K562 (cell line): ENCODE results near the gene SSU72. TPM values are rescaled to one million over a fixed set of nuclear protein-coding genes. Genes with fewer than 3 reads are reported as not detected.

ENCODE experiments used
- ATAC-seq: fragments of 200-7000 bp; cut with Tn5 transposase; 3 replicates; pipeline ENCODE4 v1.9.1; 2020; ENCODE audit warnings: moderate library complexity
- BruUV-seq: library from RNA; stranded (reverse); fragments of 400-500 nt; replicated peaks from 2 replicates; lab custom pipeline; 2021; lab: Mats Ljungman, UMichigan
- CTCF ChIA-PET: fragments of 300-600 bp; formaldehyde crosslinking; extraction: SDS; loops from one replicate; lab custom pipeline; 2021; ENCODE audit warnings: low intra/inter-chr PET ratio; lab: Yijun Ruan, JAX
- POLR2A ChIA-PET: fragments of 300-600, 350-650 bp; sonication (Branson Sonifier 250); formaldehyde crosslinking; extraction: SDS; loops from one replicate; lab custom pipeline; 2021; ENCODE audit warnings: antibody characterized with exemption, inconsistent platforms; lab: Yijun Ruan, JAX
- DNase-seq, 4 experiments: peaks; one replicate each; pipeline versions ENCODE4 v3.0.0 to v3.0.0-alpha.2; 2011 to 2018; ENCODE audit warnings: low spot score in 3 of 4, mixed read lengths in 3 of 4; ENCODE audit errors: extremely low read depth in 1 of 4
- FAIRE-seq: peaks from 2 replicates; lab custom pipeline; 2011; peaks lifted over from hg19 to GRCh38; lab: Jason Lieb, UNC
- H2AFZ ChIP-seq: 2 replicates; pipeline ENCODE4 v1.6.0; 2011; ENCODE audit warnings: low read depth, low read length, control low read depth, inconsistent platforms
- H3K27ac ChIP-seq: fragments of 200-600 bp; 3 replicates; pipeline ENCODE4 v1.8.0; 2011; ENCODE audit warnings: low read depth, mild to moderate bottlenecking, control low read depth, inconsistent platforms, low read length, moderate library complexity, mixed read lengths; ENCODE audit errors: extremely low read depth
- H3K27me3 ChIP-seq, 2 experiments: fragments of 300-600 bp in 1 of 2; 2 replicates in 1 of 2; 3 replicates in 1 of 2; pipeline versions ENCODE4 v1.6.0 to v1.8.0; 2011; ENCODE audit warnings: inconsistent platforms in 2 of 2, low read length in 2 of 2, mild to moderate bottlenecking in 1 of 2, mixed read lengths in 1 of 2, moderate library complexity in 1 of 2; ENCODE audit not compliant: control insufficient read depth in 2 of 2, insufficient read depth in 2 of 2
- H3K36me3 ChIP-seq: fragments of 300-600 bp; 3 replicates; pipeline ENCODE4 v1.8.0; 2011; ENCODE audit warnings: mild to moderate bottlenecking, low read length, inconsistent platforms; ENCODE audit not compliant: control insufficient read depth, insufficient read depth
- H3K4me1 ChIP-seq, 2 experiments: fragments of 200-600 bp in 1 of 2; replicated peaks in 1 of 2; 2 replicates in 1 of 2; 3 replicates in 1 of 2; pipeline versions ENCODE4 v1.5.1 to v1.8.0; 2011; ENCODE audit warnings: inconsistent platforms in 2 of 2, low read length in 2 of 2, mild to moderate bottlenecking in 1 of 2, mixed read lengths in 1 of 2, moderate library complexity in 1 of 2; ENCODE audit not compliant: control insufficient read depth in 2 of 2, insufficient read depth in 2 of 2
- H3K4me2 ChIP-seq: 2 replicates; pipeline ENCODE4 v1.6.1; 2011; ENCODE audit warnings: low read length, control low read depth, inconsistent platforms, mixed read lengths; ENCODE audit not compliant: insufficient read depth
- H3K4me3 ChIP-seq: fragments of 200-600 bp; sonication (generic), shearing (Covaris generic); 2 replicates; pipeline ENCODE4 v1.5.1; 2016; ENCODE audit warnings: control low read depth, inconsistent platforms
- H3K79me2 ChIP-seq: fragments of 200-600 bp; 3 replicates; pipeline ENCODE4 v1.8.0; 2011; ENCODE audit warnings: low read length, inconsistent platforms; ENCODE audit not compliant: control insufficient read depth, insufficient read depth
- H3K9ac ChIP-seq, 2 experiments: 2 replicates each; pipeline versions ENCODE4 v1.6.0 to v1.6.1; 2011; ENCODE audit warnings: low read depth in 2 of 2, low read length in 2 of 2, control low read depth in 1 of 2, inconsistent platforms in 1 of 2, mild to moderate bottlenecking in 1 of 2, mixed read lengths in 1 of 2; ENCODE audit not compliant: insufficient read depth in 1 of 2
- H3K9me1 ChIP-seq: one replicate; pipeline ENCODE4 v1.6.0; 2011; ENCODE audit warnings: inconsistent platforms, mild to moderate bottlenecking, low read length, moderate library complexity; ENCODE audit not compliant: control insufficient read depth, insufficient read depth
- H3K9me3 ChIP-seq: replicated peaks from 2 replicates; pipeline ENCODE4 v1.5.1; 2011; ENCODE audit warnings: low read depth, low read length, inconsistent platforms; ENCODE audit not compliant: control insufficient read depth, insufficient read depth
- H4K20me1 ChIP-seq: replicated peaks from 2 replicates; pipeline ENCODE4 v1.6.1; 2011; ENCODE audit warnings: low read length, inconsistent platforms, mixed read lengths; ENCODE audit not compliant: control insufficient read depth, insufficient read depth
- BRD4 ChIP-seq: fragments of 200-600 bp; sonication (generic); IDR thresholded peaks from 2 replicates; pipeline ENCODE4 v1.6.1; 2017; ENCODE audit warnings: inconsistent platforms
- C11orf30 ChIP-seq: fragments of 450-650 bp; IDR thresholded peaks from 2 replicates; pipeline ENCODE4 v1.6.1; 2016; ENCODE audit warnings: low read depth, mild to moderate bottlenecking
- CBX3 ChIP-seq, 2 experiments: IDR thresholded peaks; 1 replicate in 1 of 2; 2 replicates in 1 of 2; pipeline ENCODE4 v1.6.1; 2012; ENCODE audit warnings: inconsistent platforms in 2 of 2, low read length in 2 of 2, borderline replicate concordance in 1 of 2, control low read depth in 1 of 2
- DDX20 ChIP-seq: fragments of 450-650 bp; IDR thresholded peaks from 2 replicates; pipeline ENCODE4 v1.6.1; 2016; ENCODE audit warnings: missing genetic modification characterization, low read depth, mild to moderate bottlenecking, missing compliant biosample characterization, moderate library complexity
- FUS ChIP-seq: fragments of 200-400 bp; formaldehyde crosslinking; optimal IDR thresholded peaks from 2 replicates; pipeline ENCODE3; 2017; ENCODE audit warnings: low read depth, low read length
- KAT2B ChIP-seq: IDR thresholded peaks from one replicate; pipeline ENCODE4 v1.6.1; 2012; ENCODE audit warnings: low read depth, mild to moderate bottlenecking, control low read depth, inconsistent platforms, low read length, moderate library complexity
- KDM4B ChIP-seq, 2 experiments: fragments of 450-650 bp in 1 of 2; sonication (generic) in 1 of 2; IDR thresholded peaks; 2 replicates each; pipeline ENCODE4 v1.6.1; 2016 to 2017; ENCODE audit warnings: borderline replicate concordance in 2 of 2, antibody characterized with exemption in 1 of 2, low read depth in 1 of 2, mild to moderate bottlenecking in 1 of 2
- PCBP2 ChIP-seq: fragments of 200-400 bp; formaldehyde crosslinking; IDR thresholded peaks from 2 replicates; pipeline ENCODE4 v1.6.1; 2018; ENCODE audit warnings: low read length, low read depth, mild to moderate bottlenecking, moderate library complexity; ENCODE audit not compliant: poor library complexity, severe bottlenecking
- RBM34 ChIP-seq: fragments of 200-400 bp; formaldehyde crosslinking; IDR thresholded peaks from 2 replicates; pipeline ENCODE4 v1.6.1; 2018; ENCODE audit warnings: low read length, borderline replicate concordance; ENCODE audit not compliant: insufficient read depth
- ZC3H4 ChIP-seq: sonication (generic); formaldehyde crosslinking; IDR thresholded peaks from 2 replicates; pipeline ENCODE4 v1.9.0; 2021; ENCODE audit warnings: missing genetic modification reagents, borderline replicate concordance
- WGBS: fragments of 100-300 bp; shearing (Covaris generic); methylation state at CpG from one replicate; pipeline ENCODE4 v1.1.6; 2016; ENCODE audit warnings: low coverage, mixed read lengths; ENCODE audit not compliant: insufficient coverage; ENCODE audit errors: missing lambda C conversion rate; 5-methylcytosine and 5-hydroxymethylcytosine counted together
- in situ Hi-C: fragments of 300-500 bp; cut with MboI; formaldehyde crosslinking; loops from 4 replicates; pipeline ENCODE4 v1.15.0; 2018; ENCODE audit warnings: inconsistent platforms, mixed read lengths
- intact Hi-C: fragments of 100-400 bp; cut with micrococcal nuclease; formaldehyde crosslinking; loops from 2 replicates; pipeline ENCODE4 v1.14.2; 2022
- polyA plus RNA-seq, 8 experiments: library from polyadenylated mRNA; depleted of rRNA in 4 of 8; stranded (reverse) in 5 of 8; unstranded in 3 of 8; fragments of >200 nt; fragmentation: Nextera tagmentation in 2 of 8; fragmentation: Illumina TruSeq in 1 of 8; extraction: Ambion mirVana in 2 of 8; extraction: Trizol in 1 of 8; gene quantifications; 2 replicates each; pipeline versions ENCODE4 v1.2.1 to v1.2.3, GENCODE V29; 2011 to 2014; ENCODE audit warnings: inconsistent platforms in 1 of 8, missing spikeins in 1 of 8
- total RNA-seq, 7 experiments: library from RNA; depleted of rRNA in 6 of 7; stranded (reverse); fragments of >200 nt in 6 of 7; fragmentation: Illumina TruSeq in 2 of 7; extraction: Trizol in 2 of 7; gene quantifications; 2 replicates each; pipeline versions ENCODE4 v1.2.1 to v1.2.3, GENCODE V29; 2011 to 2021; ENCODE audit warnings: low replicate concordance in 1 of 7
- TF ChIP-seq, protein P1 (sequence below): sonication (generic); formaldehyde crosslinking; IDR thresholded peaks from 2 replicates; pipeline ENCODE4 v1.8.1; 2023; ENCODE audit warnings: mild to moderate bottlenecking, missing genetic modification reagents
- TF ChIP-seq, protein P2 (sequence below): fragments of 250-450 bp; sonication (Bioruptor Pico); IDR thresholded peaks from 2 replicates; pipeline ENCODE4 v1.4.0; 2020; ENCODE audit warnings: borderline replicate concordance
- TF ChIP-seq, protein P3 (sequence below): conservative IDR thresholded peaks from 2 replicates; pipeline ENCODE4 v1.6.1; 2011; ENCODE audit warnings: low read depth, mild to moderate bottlenecking, low read length; ENCODE audit not compliant: control insufficient read depth

SSU72 gene
- total and polyA plus RNA-seq, 9 of the 15 experiments (the other 6 are each of a cell fraction or from before 2014, with no cell fraction given): 70.8 to 201 (median 94.6) TPM

DNA sequence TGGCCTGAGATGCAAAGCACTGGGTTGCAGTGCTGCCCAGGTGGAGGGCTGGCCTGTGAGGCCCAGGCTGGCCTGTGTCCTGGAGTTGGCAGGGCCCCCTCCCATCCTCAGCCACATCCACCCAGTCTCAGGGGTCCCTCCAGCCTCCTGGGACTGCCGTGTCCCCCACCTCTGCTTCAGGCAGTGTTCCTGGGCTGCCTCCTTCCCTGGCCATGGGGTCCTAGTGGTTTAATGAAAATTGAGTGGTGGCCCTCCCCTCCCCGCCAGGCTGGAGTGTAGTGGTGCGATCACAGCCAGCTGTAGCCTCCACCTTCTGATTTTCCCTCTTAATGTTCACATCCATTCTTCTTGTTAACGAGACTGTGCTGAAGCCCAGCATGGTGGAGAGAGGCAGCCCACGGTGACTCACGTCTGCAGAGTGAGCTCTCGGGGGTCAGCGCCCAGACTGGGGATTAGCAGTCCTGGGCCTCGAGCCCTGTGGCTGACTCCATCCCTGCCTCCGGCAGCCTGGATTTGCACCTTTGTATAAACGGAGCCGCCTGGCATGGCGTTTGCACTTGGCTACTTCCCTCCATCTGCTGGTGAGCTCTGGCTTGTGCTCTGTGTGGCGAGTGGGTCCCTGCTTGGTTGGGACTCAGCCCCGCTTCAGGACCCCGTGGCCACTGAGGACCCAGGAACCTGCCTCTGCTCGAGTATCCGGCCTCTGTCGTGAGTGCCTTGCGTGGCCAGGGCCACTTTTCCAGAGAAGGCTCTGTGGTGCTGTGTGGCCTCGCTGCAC lies 47.5 kb upstream of the SSU72 start (continued):
- no peak for TF ChIP-seq ZC3H4 (CRISPR knock-in tag)
- TF ChIP-seq, protein P1, sequence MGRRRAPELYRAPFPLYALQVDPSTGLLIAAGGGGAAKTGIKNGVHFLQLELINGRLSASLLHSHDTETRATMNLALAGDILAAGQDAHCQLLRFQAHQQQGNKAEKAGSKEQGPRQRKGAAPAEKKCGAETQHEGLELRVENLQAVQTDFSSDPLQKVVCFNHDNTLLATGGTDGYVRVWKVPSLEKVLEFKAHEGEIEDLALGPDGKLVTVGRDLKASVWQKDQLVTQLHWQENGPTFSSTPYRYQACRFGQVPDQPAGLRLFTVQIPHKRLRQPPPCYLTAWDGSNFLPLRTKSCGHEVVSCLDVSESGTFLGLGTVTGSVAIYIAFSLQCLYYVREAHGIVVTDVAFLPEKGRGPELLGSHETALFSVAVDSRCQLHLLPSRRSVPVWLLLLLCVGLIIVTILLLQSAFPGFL (CRISPR knock-in tag): no peak

DNA sequence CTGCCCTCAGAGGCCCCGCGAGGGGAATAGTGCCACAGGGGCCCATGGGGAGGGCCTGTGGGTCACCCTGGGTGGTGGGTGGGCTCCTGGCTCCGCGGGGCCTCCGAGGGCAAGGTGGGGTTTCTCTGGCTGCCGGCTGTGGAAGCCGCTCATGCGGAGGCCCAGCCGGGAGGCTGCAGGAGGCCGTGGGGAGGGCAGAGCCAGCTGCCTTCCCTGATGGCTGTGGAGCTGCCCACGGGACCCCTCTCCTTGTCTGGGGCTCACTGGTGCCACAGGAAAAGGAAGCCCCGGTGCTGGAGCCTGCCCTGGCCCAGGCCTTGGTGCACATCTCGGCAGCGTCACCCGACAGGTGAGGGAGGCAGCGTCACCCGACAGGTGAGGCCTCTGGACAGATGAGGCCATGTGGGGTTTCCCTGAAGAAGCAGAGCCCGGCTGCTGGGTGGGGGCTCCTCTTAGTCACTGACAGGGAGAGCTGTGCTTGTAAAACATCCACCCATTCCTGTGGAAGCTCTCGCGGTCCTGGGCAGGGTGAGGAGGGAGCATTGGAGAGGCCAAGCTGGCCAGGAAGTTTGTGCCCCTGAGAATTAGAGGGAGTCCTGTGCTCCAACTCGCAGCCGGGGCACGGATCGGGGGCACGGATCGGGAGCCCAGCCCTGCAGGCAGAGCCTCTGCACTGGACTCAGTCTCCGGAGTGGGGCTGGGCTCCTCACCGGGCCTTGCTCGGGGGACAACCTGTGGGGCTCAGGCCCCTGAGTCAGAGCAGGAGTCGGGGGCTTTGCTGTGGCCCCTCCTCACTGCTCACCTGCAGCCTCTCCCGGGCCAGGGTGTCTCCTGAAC lies 46.7 kb upstream of the SSU72 start:
- BruUV-seq: no TSS peak
- Histone ChIP-seq H3K4me3 (no peak overlapping the region), H3K9me3 (no peaks in the 10 kb centered on the region), H2AFZ (no peak overlapping the region), H3K9me1 (no peaks in the 10 kb centered on the region), H3K27me3 (no peaks in the 10 kb centered on the region), H3K4me1 (peaks cover 9 to 91% of the 10 kb centered on the region in 2 experiments; a peak in 3 of 5 replicates), H3K4me2 (no peak overlapping the region), H3K27ac (no peak overlapping the region), H4K20me1 (peaks cover 17% of the 10 kb centered on the region; the same call in 1 of the 2 replicates), H3K36me3 (peaks cover 9% of the 10 kb centered on the region; the same call in 2 of the 3 replicates), H3K9ac (peak overlapping the region in 1 of 2 experiments; percentile 78; a peak in 2 of 4 replicates), H3K79me2 (peaks cover 7% of the 10 kb centered on the region)
- FAIRE-seq: no peak
- 54% methylated on average over 31 of the region's 31 CpGs for WGBS
- CTCF ChIA-PET: interaction anchor here (1.7 kb wide), 1 partner anchor 48 kb away, joined by 5 read pairs; no protein-coding TSS in a partner anchor
- ATAC-seq: no peak
- DNase-seq: no peak
- in situ Hi-C loops: no loop called here
- intact Hi-C loops: no loop called here
- POLR2A ChIA-PET: interaction anchor here (0.5 to 1.1 kb wide), 3 partner anchors 46 to 164 kb away, joined by 3 to 5 read pairs (median 4); no protein-coding TSS in a partner anchor
- TF ChIP-seq, protein P2, sequence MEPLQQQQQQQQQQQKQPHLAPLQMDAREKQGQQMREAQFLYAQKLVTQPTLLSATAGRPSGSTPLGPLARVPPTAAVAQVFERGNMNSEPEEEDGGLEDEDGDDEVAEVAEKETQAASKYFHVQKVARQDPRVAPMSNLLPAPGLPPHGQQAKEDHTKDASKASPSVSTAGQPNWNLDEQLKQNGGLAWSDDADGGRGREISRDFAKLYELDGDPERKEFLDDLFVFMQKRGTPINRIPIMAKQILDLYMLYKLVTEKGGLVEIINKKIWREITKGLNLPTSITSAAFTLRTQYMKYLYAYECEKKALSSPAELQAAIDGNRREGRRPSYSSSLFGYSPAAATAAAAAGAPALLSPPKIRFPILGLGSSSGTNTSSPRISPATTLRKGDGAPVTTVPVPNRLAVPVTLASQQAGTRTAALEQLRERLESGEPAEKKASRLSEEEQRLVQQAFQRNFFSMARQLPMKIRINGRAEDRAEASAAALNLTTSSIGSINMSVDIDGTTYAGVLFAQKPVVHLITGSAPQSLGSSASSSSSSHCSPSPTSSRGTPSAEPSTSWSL (CRISPR knock-in tag): no peak
- TF ChIP-seq C11orf30 (no peak), BRD4 (no peak), RBM34 (no peak), KAT2B (no peak), CBX3 (IDR thresholded peaks at IDR 0.05; ENCODE audit: borderline replicate concordance in 1 of 2, low read length in 2 of 2) (no peak), KDM4B (IDR thresholded peaks at IDR 0.05; ENCODE audit: borderline replicate concordance in 2 of 2, low read depth in 1 of 2) (no peak), PCBP2 (no peak), DDX20 (tag) (no peak), FUS (no peak)
- TF ChIP-seq, protein P3, sequence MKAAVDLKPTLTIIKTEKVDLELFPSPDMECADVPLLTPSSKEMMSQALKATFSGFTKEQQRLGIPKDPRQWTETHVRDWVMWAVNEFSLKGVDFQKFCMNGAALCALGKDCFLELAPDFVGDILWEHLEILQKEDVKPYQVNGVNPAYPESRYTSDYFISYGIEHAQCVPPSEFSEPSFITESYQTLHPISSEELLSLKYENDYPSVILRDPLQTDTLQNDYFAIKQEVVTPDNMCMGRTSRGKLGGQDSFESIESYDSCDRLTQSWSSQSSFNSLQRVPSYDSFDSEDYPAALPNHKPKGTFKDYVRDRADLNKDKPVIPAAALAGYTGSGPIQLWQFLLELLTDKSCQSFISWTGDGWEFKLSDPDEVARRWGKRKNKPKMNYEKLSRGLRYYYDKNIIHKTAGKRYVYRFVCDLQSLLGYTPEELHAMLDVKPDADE: no peak
